GM12878 (cell line): ENCODE data around the gene ZMIZ1. TPM values are rescaled to one million over a fixed set of nuclear protein-coding genes. Genes with fewer than 3 reads are reported as not detected.

ENCODE experiments used
- ATAC-seq: fragments of 200-7000 bp; cut with Tn5 transposase; 3 replicates; pipeline ENCODE4 v1.9.1; 2020; ENCODE audit warnings: mild to moderate bottlenecking, moderate library complexity
- BruUV-seq: library from RNA; stranded (reverse); fragments of 400-500 nt; replicated peaks from 2 replicates; lab custom pipeline; 2021; lab: Mats Ljungman, UMichigan
- CTCF ChIA-PET: fragments of 300-600 bp; sonication (Branson Sonifier 250); formaldehyde crosslinking; extraction: SDS; loops from one replicate; lab custom pipeline; 2021; ENCODE audit warnings: inconsistent platforms; lab: Yijun Ruan, JAX
- POLR2A ChIA-PET: fragments of 350-600 bp; formaldehyde crosslinking; extraction: SDS; loops from one replicate; lab custom pipeline; 2021; ENCODE audit warnings: inconsistent platforms; lab: Charles Lee
- RAD21 ChIA-PET: fragments of 300-600 bp; sonication (Branson Sonifier 250); formaldehyde crosslinking; loops from one replicate; lab custom pipeline; 2023; ENCODE audit warnings: antibody characterized with exemption; ENCODE audit not compliant: unreplicated experiment; lab: Charles Lee
- SMC1A ChIA-PET: fragments of 300-600 bp; sonication (Branson Sonifier 250); formaldehyde crosslinking; loops from one replicate; lab custom pipeline; 2023; ENCODE audit not compliant: unreplicated experiment, uncharacterized antibody; lab: Charles Lee
- DNase-seq: peaks from one replicate; pipeline ENCODE4 v3.0.0-alpha.2; 2011; ENCODE audit warnings: low read depth, low spot score
- FAIRE-seq: peaks from 3 replicates; lab custom pipeline; 2011; peaks lifted over from hg19 to GRCh38; lab: Jason Lieb, UNC
- H2AFZ ChIP-seq: 2 replicates; pipeline ENCODE4 v1.6.0; 2011; ENCODE audit warnings: low read depth, low read length, control low read depth; ENCODE audit not compliant: control insufficient read depth
- H3K27ac ChIP-seq: 2 replicates; pipeline ENCODE4 v1.5.1; 2011; ENCODE audit warnings: control low read depth; ENCODE audit not compliant: control insufficient read depth, insufficient read depth
- H3K27me3 ChIP-seq, 2 experiments: replicated peaks in 1 of 2; 2 replicates each; pipeline versions ENCODE4 v1.6.0 to v1.6.1; 2011; ENCODE audit warnings: low read length in 1 of 2; ENCODE audit not compliant: control insufficient read depth in 2 of 2, insufficient read depth in 2 of 2
- H3K36me3 ChIP-seq, 2 experiments: 2 replicates each; pipeline ENCODE4 v1.5.1; 2011; ENCODE audit warnings: low read length in 1 of 2; ENCODE audit not compliant: control insufficient read depth in 2 of 2, insufficient read depth in 2 of 2
- H3K4me1 ChIP-seq: 2 replicates; pipeline ENCODE4 v1.6.1; 2011; ENCODE audit warnings: mild to moderate bottlenecking, low read length, moderate library complexity, mixed read lengths; ENCODE audit not compliant: control insufficient read depth, insufficient read depth
- H3K4me2 ChIP-seq: 2 replicates; pipeline ENCODE4 v1.6.0; 2011; ENCODE audit warnings: control low read depth; ENCODE audit not compliant: control insufficient read depth, insufficient read depth
- H3K4me3 ChIP-seq: fragments of 200-600 bp; sonication (generic); 2 replicates; pipeline ENCODE4 v1.5.1; 2016
- H3K79me2 ChIP-seq: 2 replicates; pipeline ENCODE4 v1.6.0; 2011; ENCODE audit warnings: low read length; ENCODE audit not compliant: control insufficient read depth, insufficient read depth
- H3K9ac ChIP-seq: 2 replicates; pipeline ENCODE4 v1.8.0; 2011; ENCODE audit warnings: low read length, control low read depth, mixed read lengths; ENCODE audit not compliant: control insufficient read depth, insufficient read depth
- H3K9me3 ChIP-seq: replicated peaks from 3 replicates; pipeline ENCODE4 v1.5.1; 2011; ENCODE audit warnings: mild to moderate bottlenecking, low read length; ENCODE audit not compliant: control insufficient read depth, insufficient read depth
- H4K20me1 ChIP-seq: 2 replicates; pipeline ENCODE4 v1.6.0; 2011; ENCODE audit not compliant: control insufficient read depth, insufficient read depth
- BACH1 ChIP-seq: fragments of 450-650 bp; IDR thresholded peaks from 2 replicates; pipeline ENCODE4 v1.6.1; 2017; ENCODE audit warnings: mild to moderate bottlenecking, borderline replicate concordance
- FOXK2 ChIP-seq: fragments of 450-650 bp; IDR thresholded peaks from 2 replicates; pipeline ENCODE4 v1.6.1; 2017; ENCODE audit warnings: mild to moderate bottlenecking, moderate library complexity
- IRF4 ChIP-seq: IDR thresholded peaks from 2 replicates; pipeline ENCODE4 v1.6.1; 2011; ENCODE audit warnings: low read depth, low read length
- KDM1A ChIP-seq: fragments of 200-600 bp; sonication (generic); IDR thresholded peaks from 2 replicates; pipeline ENCODE4 v1.6.1; 2016; ENCODE audit warnings: borderline replicate concordance
- NR2C2 ChIP-seq: IDR thresholded peaks from 2 replicates; pipeline ENCODE4 v1.6.1; 2011; ENCODE audit warnings: borderline replicate concordance, low read depth; ENCODE audit not compliant: control insufficient read depth, insufficient read length
- SIX5 ChIP-seq: IDR thresholded peaks from 2 replicates; pipeline ENCODE4 v1.6.1; 2011; ENCODE audit warnings: mild to moderate bottlenecking, low read depth, low read length, moderate library complexity; ENCODE audit not compliant: severe bottlenecking
- ZZZ3 ChIP-seq: IDR thresholded peaks from 2 replicates; pipeline ENCODE4 v1.6.1; 2011; ENCODE audit warnings: low read depth; ENCODE audit not compliant: control insufficient read depth, insufficient read length
- WGBS: methylation state at CpG from one replicate; pipeline ENCODE4 v1.1.6; 2016; ENCODE audit warnings: low lambda C conversion rate; ENCODE audit not compliant: insufficient replicate concordance, insufficient coverage; ENCODE audit errors: missing lambda C conversion rate; 5-methylcytosine and 5-hydroxymethylcytosine counted together
- in situ Hi-C: fragments of 300-500 bp; cut with MboI; formaldehyde crosslinking; loops from 9 replicates; pipeline ENCODE4 v1.14.3; 2018; ENCODE audit warnings: mixed read lengths
- intact Hi-C: fragments of 100-400 bp; cut with micrococcal nuclease; formaldehyde crosslinking; loops from one replicate; pipeline ENCODE4 v1.14.2; 2022; ENCODE audit not compliant: unreplicated experiment
- polyA plus RNA-seq, 11 experiments: library from polyadenylated mRNA; depleted of rRNA in 4 of 11; unstranded in 6 of 11; stranded (reverse) in 5 of 11; fragments of >200 nt; fragmentation: Nextera tagmentation in 4 of 11; fragmentation: Illumina TruSeq in 1 of 11; extraction: Ambion mirVana in 4 of 11; extraction: Trizol in 1 of 11; gene quantifications; 1 replicate in 1 of 11; 2 replicates in 10 of 11; pipeline versions ENCODE4 v1.2.1 to v1.2.3, GENCODE V29; 2011 to 2016; ENCODE audit warnings: inconsistent platforms in 2 of 11, missing spikeins in 2 of 11, low read depth in 1 of 11
- total RNA-seq, 4 experiments: library from RNA; depleted of rRNA in 3 of 4; stranded (reverse); fragments of >200 nt in 3 of 4; fragmentation: Illumina TruSeq in 1 of 4; extraction: Trizol in 1 of 4; gene quantifications; 2 replicates each; pipeline versions ENCODE4 v1.2.1 to v1.2.3, GENCODE V29; 2013 to 2021

Gene ZMIZ1
- total and polyA plus RNA-seq, 10 of the 15 experiments (the other 5 are each of a cell fraction or from before 2014, with no cell fraction given): 3.1 to 82.3 (median 14.9) TPM

- H3K9me3 ChIP-seq: no peaks in the 10 kb centered on the region
- RAD21 ChIA-PET: no interaction called here
- FAIRE-seq (no peak), DNase-seq (no peak), ATAC-seq (no peak)
- no peaks in the 10 kb centered on the region for H4K20me1 ChIP-seq
- CTCF ChIA-PET: interaction anchor here (1.0 kb wide), 1 partner anchor 150 kb away, joined by 5 read pairs; no protein-coding TSS in a partner anchor
- no peak overlapping the region for H3K27ac ChIP-seq
- peaks cover 8% of the 10 kb centered on the region for H3K4me1 ChIP-seq
- SMC1A ChIA-PET: no interaction called here
- TF ChIP-seq IRF4: no peak
- TF ChIP-seq BACH1: no peak
- no peak for TF ChIP-seq ZZZ3
- no peak for TF ChIP-seq SIX5
- TF ChIP-seq FOXK2: no peak
- no peaks in the 10 kb centered on the region for H3K27me3 ChIP-seq
- H3K79me2 ChIP-seq: no peaks in the 10 kb centered on the region
- no peak overlapping the region for H2AFZ ChIP-seq
- no TSS peak for BruUV-seq
- intact Hi-C loops (no loop called here), in situ Hi-C loops (no loop called here)
- 11% methylated on average over 9 of the region's 9 CpGs for WGBS
- H3K4me2 ChIP-seq: no peak overlapping the region
- H3K36me3 ChIP-seq: no peaks in the 10 kb centered on the region
- no peak overlapping the region for H3K9ac ChIP-seq
- POLR2A ChIA-PET: no interaction called here
- no peak overlapping the region for H3K4me3 ChIP-seq
These were observed 23.1 kb upstream of the ZMIZ1 start for GRCh38 chr10:79045566-79046175.

DNA sequence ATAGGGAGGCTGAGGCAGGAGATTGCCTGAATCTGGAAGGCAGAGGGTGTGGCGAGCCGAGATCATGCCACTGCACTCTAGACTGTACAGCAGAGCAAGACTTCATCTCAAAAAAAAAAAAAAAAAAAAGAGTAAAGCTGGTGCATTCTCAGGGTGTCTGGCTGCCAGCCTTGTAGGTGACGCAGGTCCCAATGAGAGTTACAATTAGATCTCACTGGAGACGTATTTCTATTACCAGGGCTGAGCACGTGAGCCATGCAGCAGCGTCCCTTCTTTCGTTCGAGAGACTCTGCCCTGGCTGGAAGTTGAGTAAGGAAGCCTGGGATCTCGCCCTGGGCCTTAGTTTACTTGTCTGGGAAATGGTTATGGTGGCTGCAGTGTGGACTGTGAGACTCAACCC lies 22.4 kb upstream of the ZMIZ1 start:
- Histone ChIP-seq H2AFZ (no peak overlapping the region), H3K9me3 (no peaks in the 10 kb centered on the region), H3K4me1 (peaks cover 8% of the 10 kb centered on the region), H4K20me1 (no peaks in the 10 kb centered on the region), H3K4me3 (no peak overlapping the region), H3K27ac (no peak overlapping the region), H3K36me3 (no peaks in the 10 kb centered on the region), H3K27me3 (no peaks in the 10 kb centered on the region), H3K9ac (no peak overlapping the region), H3K79me2 (no peaks in the 10 kb centered on the region), H3K4me2 (no peak overlapping the region)
- no peak for ATAC-seq
- BruUV-seq: no TSS peak
- POLR2A ChIA-PET: no interaction called here
- intact Hi-C loops (no loop called here), in situ Hi-C loops (no loop called here)
- 6% methylated on average over 9 of the region's 9 CpGs for WGBS
- DNase-seq: no peak
- SMC1A ChIA-PET: no interaction called here
- RAD21 ChIA-PET: no interaction called here
- no peak for FAIRE-seq
- TF ChIP-seq KDM1A (no peak), NR2C2 (no peak)
- CTCF ChIA-PET: no interaction called here
